IMR-90 (cell line): ENCODE results near the gene POLR1A. TPM values are rescaled to one million over a fixed set of nuclear protein-coding genes. Genes with fewer than 3 reads are reported as not detected.

Experiments
- ATAC-seq: fragments of 200-7000 bp; cut with Tn5 transposase; 2 replicates; pipeline ENCODE4 v1.9.1; 2020; ENCODE audit warnings: low read depth, mild to moderate bottlenecking, moderate library complexity
- BruUV-seq: library from RNA; stranded (reverse); fragments of 400-500 nt; replicated peaks from 2 replicates; lab custom pipeline; 2021; lab: Mats Ljungman, UMichigan
- CTCF ChIA-PET: fragments of 300-600 bp; formaldehyde crosslinking; extraction: SDS; loops from one replicate; lab custom pipeline; 2021; ENCODE audit warnings: antibody characterized with exemption; lab: Yijun Ruan, JAX
- POLR2A ChIA-PET: fragments of 300-600 bp; sonication (Branson Sonifier 250); formaldehyde crosslinking; loops from one replicate; lab custom pipeline; 2022; ENCODE audit warnings: antibody characterized with exemption; ENCODE audit not compliant: unreplicated experiment; lab: Charles Lee
- DNase-seq: peaks from one replicate; pipeline ENCODE4 v3.0.0; 2013
- H2AFZ ChIP-seq: replicated peaks from 2 replicates; pipeline ENCODE3; 2013; ENCODE audit warnings: low read length, mild to moderate bottlenecking; ENCODE audit not compliant: poor library complexity
- H2AK5ac ChIP-seq: 2 replicates; pipeline ENCODE4 v1.6.1; 2013; ENCODE audit warnings: low read depth, low read length, inconsistent platforms
- H2AK9ac ChIP-seq: replicated peaks from 2 replicates; pipeline ENCODE3; 2013; ENCODE audit warnings: mild to moderate bottlenecking, low read depth, low read length, moderate library complexity; ENCODE audit not compliant: poor library complexity
- H2BK120ac ChIP-seq: 2 replicates; pipeline ENCODE4 v1.6.1; 2013; ENCODE audit warnings: low read depth, low read length, inconsistent platforms
- H2BK15ac ChIP-seq: 3 replicates; pipeline ENCODE4 v1.6.1; 2013; ENCODE audit warnings: low read depth, low read length, inconsistent platforms
- H2BK20ac ChIP-seq: 2 replicates; pipeline ENCODE4 v1.6.1; 2013; ENCODE audit warnings: low read depth, mild to moderate bottlenecking, inconsistent platforms, low read length, moderate library complexity
- H2BK5ac ChIP-seq: 2 replicates; pipeline ENCODE4 v1.6.1; 2013; ENCODE audit warnings: mild to moderate bottlenecking, low read depth, low read length, inconsistent platforms; ENCODE audit not compliant: poor library complexity, severe bottlenecking
- H3K14ac ChIP-seq: replicated peaks from 2 replicates; pipeline ENCODE4 v1.6.1; 2013; ENCODE audit warnings: low read depth, low read length, inconsistent platforms
- H3K18ac ChIP-seq: 2 replicates; pipeline ENCODE4 v1.6.1; 2013; ENCODE audit warnings: low read depth, low read length, control low read depth
- H3K23ac ChIP-seq: 2 replicates; pipeline ENCODE4 v1.6.1; 2013; ENCODE audit warnings: low read depth, low read length, inconsistent platforms
- H3K27ac ChIP-seq: 2 replicates; pipeline ENCODE4 v1.5.1; 2013; ENCODE audit warnings: mild to moderate bottlenecking, control low read depth, low read length; ENCODE audit not compliant: insufficient read depth
- H3K27me3 ChIP-seq: 2 replicates; pipeline ENCODE4 v1.6.1; 2013; ENCODE audit warnings: low read length; ENCODE audit not compliant: control insufficient read depth, insufficient read depth
- H3K36me3 ChIP-seq: 2 replicates; pipeline ENCODE4 v1.6.1; 2013; ENCODE audit warnings: low read length, mixed read lengths; ENCODE audit not compliant: control insufficient read depth, insufficient read depth
- H3K4ac ChIP-seq: 2 replicates; pipeline ENCODE4 v1.6.1; 2013; ENCODE audit warnings: low read depth, low read length, inconsistent platforms
- H3K4me1 ChIP-seq: 2 replicates; pipeline ENCODE4 v1.6.1; 2013; ENCODE audit warnings: low read length, mixed read lengths; ENCODE audit not compliant: control insufficient read depth, insufficient read depth
- H3K4me2 ChIP-seq: 2 replicates; pipeline ENCODE4 v1.6.1; 2013; ENCODE audit warnings: low read depth, mild to moderate bottlenecking, control low read depth, low read length, moderate library complexity
- H3K4me3 ChIP-seq: 2 replicates; pipeline ENCODE4 v1.5.1; 2013; ENCODE audit warnings: low read depth, mild to moderate bottlenecking, control low read depth, low read length, moderate library complexity; ENCODE audit not compliant: insufficient read depth
- H3K56ac ChIP-seq: 2 replicates; pipeline ENCODE4 v1.6.1; 2013; ENCODE audit warnings: low read length, inconsistent platforms; ENCODE audit not compliant: insufficient read depth; ENCODE audit errors: extremely low read depth
- H3K79me1 ChIP-seq, 2 experiments: 2 replicates each; pipeline ENCODE4 v1.6.1; 2013; ENCODE audit warnings: low read length in 2 of 2, inconsistent platforms in 1 of 2, low read depth in 1 of 2
- H3K9ac ChIP-seq: 2 replicates; pipeline ENCODE4 v1.6.1; 2013; ENCODE audit warnings: low read depth, low read length, control low read depth
- H3K9me1 ChIP-seq: 2 replicates; pipeline ENCODE4 v1.6.1; 2013; ENCODE audit warnings: low read length, inconsistent platforms; ENCODE audit not compliant: insufficient read depth
- H3K9me3 ChIP-seq: 2 replicates; pipeline ENCODE4 v1.6.1; 2013; ENCODE audit warnings: low read length; ENCODE audit not compliant: control insufficient read depth, insufficient read depth
- H4K20me1 ChIP-seq: 2 replicates; pipeline ENCODE4 v1.6.1; 2013; ENCODE audit warnings: low read length, inconsistent platforms; ENCODE audit not compliant: insufficient read depth
- H4K5ac ChIP-seq: 2 replicates; pipeline ENCODE4 v1.6.1; 2013; ENCODE audit warnings: mild to moderate bottlenecking, low read depth, low read length, control low read depth
- H4K8ac ChIP-seq, 2 experiments: 2 replicates each; pipeline ENCODE4 v1.6.1; 2013; ENCODE audit warnings: low read depth in 2 of 2, low read length in 2 of 2, control low read depth in 1 of 2, inconsistent platforms in 1 of 2
- H4K91ac ChIP-seq: 2 replicates; pipeline ENCODE4 v1.6.1; 2013; ENCODE audit warnings: low read depth, low read length, inconsistent platforms; ENCODE audit not compliant: insufficient read depth
- FOS ChIP-seq: fragments of 150-350 bp; IDR thresholded peaks from 2 replicates; pipeline ENCODE4 v1.6.1; 2016; ENCODE audit warnings: low read depth, low read length
- NFE2L2 ChIP-seq: fragments of 150-350 bp; IDR thresholded peaks from 2 replicates; pipeline ENCODE4 v1.6.1; 2016; ENCODE audit warnings: low read depth, mild to moderate bottlenecking, low read length
- WGBS, 2 experiments: methylation state at CpG; one replicate each; pipeline versions ENCODE4 v1.1.5 to v1.1.7; 2013; ENCODE audit warnings: missing lambda C conversion rate in 2 of 2; ENCODE audit not compliant: insufficient read length in 1 of 2; ENCODE audit errors: extremely low coverage in 2 of 2; 5-methylcytosine and 5-hydroxymethylcytosine counted together
- dilution Hi-C: fragments of 300-500 bp; cut with HindIII; formaldehyde crosslinking; loops from one replicate; pipeline ENCODE4 v1.14.3; 2018; ENCODE audit warnings: low sequenced_read_pairs; ENCODE audit not compliant: unreplicated experiment
- in situ Hi-C: fragments of 300-500 bp; cut with MboI; formaldehyde crosslinking; loops from 3 replicates; pipeline ENCODE4 v1.14.3; 2019; ENCODE audit warnings: low sequenced_read_pairs, inconsistent platforms, mixed read lengths
- intact Hi-C: fragments of 100-400 bp; cut with micrococcal nuclease; formaldehyde crosslinking; loops from 2 replicates; pipeline ENCODE4 v1.10.0; 2022
- polyA plus RNA-seq, 3 experiments: library from polyadenylated mRNA; depleted of rRNA; stranded (reverse); fragments of >200 nt; gene quantifications; 2 replicates each; pipeline ENCODE4 v1.2.3, GENCODE V29; 2012; ENCODE audit warnings: low replicate concordance in 1 of 3
- total RNA-seq: library from RNA; depleted of rRNA; stranded (reverse); fragments of >200 nt; gene quantifications from 2 replicates; pipeline ENCODE4 v1.2.3, GENCODE V29; 2012

The POLR1A gene
- total and polyA plus RNA-seq, 2 of the 4 experiments (the other 2 are of a cell fraction) = 7.6 to 27.4 TPM

- dilution Hi-C loops (no loop called here), intact Hi-C loops (no loop called here), in situ Hi-C loops (no loop called here)
- Histone ChIP-seq H4K91ac (no peak overlapping the region), H3K4me3 (no peak overlapping the region), H3K4ac (no peak overlapping the region), H2AFZ (no peak overlapping the region), H3K9ac (no peak overlapping the region), H4K20me1 (no peaks in the 10 kb centered on the region), H2BK5ac (no peak overlapping the region), H2BK20ac (no peak overlapping the region), H3K27me3 (no peaks in the 10 kb centered on the region), H3K56ac (no peak overlapping the region), H3K14ac (no peak overlapping the region), H2AK9ac (no peak overlapping the region), H3K79me1 (peaks cover 3 to 21% of the 10 kb centered on the region in 2 experiments; a peak in 3 of 4 replicates), H3K9me3 (no peaks in the 10 kb centered on the region), H4K5ac (no peak overlapping the region), H3K18ac (no peak overlapping the region), H3K4me1 (peaks cover 3% of the 10 kb centered on the region; the same call in 1 of the 2 replicates), H2BK15ac (no peak overlapping the region), H2BK120ac (no peak overlapping the region), H3K36me3 (peaks cover 47% of the 10 kb centered on the region), H3K4me2 (no peak overlapping the region), H2AK5ac (no peak overlapping the region), H3K23ac (no peak overlapping the region), H3K27ac (no peak overlapping the region), H3K9me1 (no peaks in the 10 kb centered on the region; the same call in 1 of the 2 replicates), H4K8ac (no peak overlapping the region)
- ChIA-PET POLR2A (no interaction called here), CTCF (no interaction called here)
- TF ChIP-seq FOS = no peak
- peak; percentile 62; the same call in 1 of the 2 replicates for TF ChIP-seq NFE2L2
- no TSS peak for BruUV-seq
- 100% methylated on average over 4 of the region's 16 CpGs; no CpG with 5 or more reads in 1 of the 2 experiments for WGBS, 2 experiments
- ATAC-seq (no peak), DNase-seq (no peak)
Observed at GRCh38 chr2:86069783-86070339, 35.8 kb downstream of the POLR1A start.
